GM21381 (cell line): ENCODE measurements around the gene DMD.
A peak's percentile ranks its signal among the peaks of the same experiment; 100 is the strongest.

Source experiments
- ATAC-seq: cut with Tn5 transposase; IDR thresholded peaks from one replicate; pipeline ENCODE4 v1.9.1; 2021; ENCODE audit warnings: mild to moderate bottlenecking, moderate library complexity; ENCODE audit not compliant: unreplicated experiment

The DMD gene

DNA sequence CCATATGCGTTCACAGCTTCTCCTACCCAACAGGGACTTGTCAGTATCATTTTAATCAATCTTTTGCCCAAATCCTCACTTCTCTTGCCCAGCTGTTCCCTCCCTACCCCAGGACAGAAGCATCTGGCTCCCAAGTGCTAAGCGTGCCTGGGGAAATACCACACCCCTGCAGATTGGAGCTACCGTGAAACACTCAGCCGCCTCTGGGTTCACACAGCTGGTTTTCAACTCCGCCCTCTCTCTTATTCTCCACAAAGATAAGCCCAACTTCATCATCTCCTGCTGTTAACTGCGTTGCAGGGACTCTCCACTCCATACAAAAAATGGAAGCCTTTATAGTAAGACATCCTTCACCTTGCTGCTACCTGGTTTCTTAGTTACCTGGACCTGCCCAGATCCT, 1992.2 kb downstream of the DMD start:
- no peak for ATAC-seq

DNA sequence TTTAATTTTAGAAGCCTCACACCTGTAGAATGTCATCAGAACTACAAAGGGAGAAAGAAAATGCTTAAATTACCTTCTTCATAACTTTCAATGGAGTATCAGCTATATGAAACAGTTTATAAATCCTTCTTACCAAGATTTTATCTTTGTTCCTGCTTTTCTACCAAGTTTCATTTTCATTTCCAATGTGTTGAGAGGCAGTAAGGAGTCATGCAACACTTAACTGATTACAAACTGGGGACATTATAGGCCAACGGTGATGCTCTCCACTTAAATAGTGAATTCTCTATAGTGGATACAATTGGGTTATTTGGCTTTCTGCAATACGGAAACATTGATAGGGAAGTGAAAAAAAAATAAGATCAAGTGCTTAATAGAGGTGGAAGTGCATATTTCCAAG, 1994.3 kb downstream of the DMD start:
- no peak for ATAC-seq

DNA sequence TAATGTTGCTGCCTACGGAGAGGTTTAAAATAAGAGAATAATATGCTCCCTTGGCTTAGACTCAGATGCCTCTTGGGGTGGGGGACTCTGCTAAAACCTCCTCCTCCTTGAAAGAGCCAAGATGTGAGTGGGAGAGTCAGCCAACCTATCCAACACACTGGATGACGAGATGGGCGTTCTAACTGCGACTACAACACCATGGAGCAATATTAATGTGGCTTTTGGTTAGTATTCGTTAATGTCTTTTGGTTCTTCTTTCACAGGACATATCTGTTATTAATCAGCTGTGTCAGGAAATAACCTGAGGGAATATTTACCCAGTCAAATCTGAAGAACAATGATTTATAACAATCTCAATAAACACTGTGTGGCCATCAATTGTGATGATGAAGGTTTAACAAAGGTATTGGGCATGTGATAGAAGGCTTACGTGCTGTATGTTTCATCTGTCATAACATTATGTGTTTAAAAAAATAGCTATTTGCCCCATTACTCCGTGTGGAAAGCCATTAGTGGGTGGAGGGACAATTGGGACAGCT, 1996.0 kb downstream of the DMD start:
- ATAC-seq = no peak

DNA sequence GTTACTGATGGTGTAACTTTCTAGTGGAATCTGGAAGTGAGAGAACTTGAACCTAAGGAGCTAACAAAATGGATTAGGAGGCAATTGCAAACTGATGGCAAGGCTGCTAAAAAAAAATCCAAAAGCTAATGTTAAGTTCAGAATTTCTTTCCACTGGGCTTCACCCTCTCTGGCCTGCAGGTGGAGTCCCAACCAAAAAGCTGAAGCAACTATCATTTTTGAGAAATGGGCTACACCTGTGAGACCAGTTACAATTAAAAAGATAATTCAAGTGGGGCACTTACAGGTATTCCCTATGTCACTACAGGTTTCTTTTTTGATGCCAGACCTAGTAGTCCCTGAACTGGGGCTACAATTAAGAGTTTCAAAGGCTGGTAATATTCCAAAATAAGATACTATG, 1997.4 kb downstream of the DMD start:
- no peak for ATAC-seq

DNA sequence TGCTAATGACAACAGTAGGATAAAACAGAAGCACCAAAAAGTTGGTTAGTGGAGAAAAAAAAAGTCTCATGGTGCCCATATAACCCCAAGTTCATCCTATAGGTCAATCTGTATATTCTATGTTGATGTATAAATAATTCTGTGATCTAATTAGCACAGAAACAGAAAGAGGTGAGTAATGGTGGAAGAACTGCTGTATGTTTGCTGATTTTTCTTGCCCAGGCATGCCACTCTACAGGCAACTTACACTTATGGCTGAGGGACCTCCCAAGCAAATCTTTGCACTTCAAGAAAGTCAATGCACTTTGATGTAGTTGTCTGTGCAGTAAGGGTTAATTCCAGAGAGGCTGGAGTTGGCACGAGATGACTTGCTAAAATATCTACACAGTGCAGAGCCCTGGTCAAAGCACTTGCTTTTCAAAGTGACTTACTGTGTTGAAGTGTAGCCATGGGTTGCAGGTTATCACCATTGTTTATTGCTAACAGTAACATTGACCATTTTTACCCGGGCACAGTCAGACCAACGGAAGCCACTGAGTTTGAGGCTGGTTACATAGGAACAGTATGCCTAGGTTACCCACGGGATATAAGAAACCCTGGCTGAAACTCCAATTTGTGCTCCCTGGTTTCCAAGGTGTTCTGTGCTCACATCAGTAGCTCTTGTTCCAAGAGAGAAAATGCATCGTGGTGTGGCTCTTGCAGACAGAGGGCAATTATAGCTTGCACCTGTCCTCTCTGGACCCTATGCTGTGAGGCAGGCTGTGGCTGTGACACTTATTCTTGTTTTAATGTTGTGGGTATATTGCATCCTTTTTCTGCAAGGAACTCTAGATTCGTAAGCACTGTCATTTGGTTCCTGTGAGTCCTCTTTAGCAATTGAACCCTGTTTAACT, 1998.2 kb downstream of the DMD start:
- no peak for ATAC-seq

DNA sequence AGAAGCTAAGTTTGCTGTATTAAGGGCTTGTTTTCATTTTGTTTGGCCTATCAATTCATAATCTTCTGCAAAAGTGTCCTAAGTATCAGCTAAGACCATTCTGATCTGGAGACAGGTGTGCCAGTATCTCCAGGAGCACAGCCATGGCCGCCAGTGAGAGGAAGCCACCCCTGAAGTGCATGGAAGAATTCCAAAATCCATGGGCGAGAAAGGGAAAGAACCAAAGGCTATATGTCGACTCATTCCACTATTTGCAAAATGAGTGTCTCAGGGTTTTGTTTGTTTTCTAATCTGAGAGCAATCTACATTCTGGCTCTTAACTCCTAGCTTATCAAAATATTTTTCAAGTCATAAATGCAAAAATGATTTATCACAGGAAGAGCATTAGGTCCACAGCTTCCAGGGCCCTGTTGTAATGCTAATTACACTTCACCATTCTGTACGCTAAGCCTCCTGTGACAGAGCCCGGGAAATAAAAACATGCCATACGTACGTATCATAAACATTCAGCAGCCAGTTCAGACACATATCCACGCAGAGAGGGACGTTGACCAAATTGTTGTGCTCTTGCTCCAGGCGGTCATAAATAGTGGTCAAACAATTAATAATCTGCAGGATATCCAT, 2002.2 kb downstream of the DMD start:
- no peak for ATAC-seq

DNA sequence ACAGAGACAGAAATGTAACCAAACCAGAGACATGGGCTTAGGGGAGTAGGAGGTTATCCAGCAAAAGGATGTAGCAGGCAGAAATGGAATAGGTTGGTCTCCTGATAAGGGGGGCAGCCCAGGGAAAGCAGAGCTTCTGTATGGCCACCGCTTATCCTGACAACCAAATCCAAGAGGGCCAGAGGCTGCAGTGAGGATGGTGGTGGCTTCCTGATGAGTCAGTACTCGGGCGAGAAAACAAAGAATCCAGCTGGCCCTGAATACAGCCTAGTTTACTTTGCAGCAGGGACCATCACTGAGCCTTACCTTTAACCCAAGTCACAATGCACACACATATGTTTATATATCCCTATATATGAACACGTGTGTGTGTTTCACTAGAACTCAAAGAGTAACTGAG, 2009.8 kb downstream of the DMD start:
- ATAC-seq = no peak

DNA sequence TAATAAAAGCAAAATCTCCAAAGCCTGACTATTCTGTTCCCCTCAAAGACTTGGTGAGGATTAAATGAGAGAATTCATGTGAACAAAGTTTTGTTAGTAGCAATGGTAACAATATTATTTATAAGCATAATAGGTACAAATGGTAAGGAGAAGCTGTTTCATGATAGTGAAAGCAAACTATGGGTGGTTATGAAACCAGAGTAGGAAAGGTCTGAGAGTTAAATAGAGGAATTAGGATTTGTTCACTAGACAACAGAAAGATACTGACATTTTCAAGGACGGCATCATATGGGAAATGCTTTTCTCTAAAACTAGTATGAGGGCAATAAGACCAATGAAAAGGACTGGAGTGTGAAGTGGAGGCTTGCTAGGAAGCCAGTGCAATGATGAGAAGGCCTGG, 2010.9 kb downstream of the DMD start:
- ATAC-seq = no peak

DNA sequence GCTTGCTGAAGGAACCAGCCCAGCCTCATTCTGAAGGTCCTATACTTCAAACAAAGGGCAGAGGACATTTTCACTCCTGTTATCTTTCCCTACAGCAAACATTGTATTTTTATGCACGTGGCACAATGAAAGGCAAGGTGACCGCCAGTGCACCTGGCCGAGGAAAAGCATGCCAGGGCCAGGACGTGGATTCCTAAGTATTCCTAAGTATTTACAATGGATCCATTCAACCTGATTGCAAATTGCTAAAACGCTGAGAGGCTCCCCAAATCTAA, 2011.6 kb downstream of the DMD start:
- ATAC-seq = no peak

DNA sequence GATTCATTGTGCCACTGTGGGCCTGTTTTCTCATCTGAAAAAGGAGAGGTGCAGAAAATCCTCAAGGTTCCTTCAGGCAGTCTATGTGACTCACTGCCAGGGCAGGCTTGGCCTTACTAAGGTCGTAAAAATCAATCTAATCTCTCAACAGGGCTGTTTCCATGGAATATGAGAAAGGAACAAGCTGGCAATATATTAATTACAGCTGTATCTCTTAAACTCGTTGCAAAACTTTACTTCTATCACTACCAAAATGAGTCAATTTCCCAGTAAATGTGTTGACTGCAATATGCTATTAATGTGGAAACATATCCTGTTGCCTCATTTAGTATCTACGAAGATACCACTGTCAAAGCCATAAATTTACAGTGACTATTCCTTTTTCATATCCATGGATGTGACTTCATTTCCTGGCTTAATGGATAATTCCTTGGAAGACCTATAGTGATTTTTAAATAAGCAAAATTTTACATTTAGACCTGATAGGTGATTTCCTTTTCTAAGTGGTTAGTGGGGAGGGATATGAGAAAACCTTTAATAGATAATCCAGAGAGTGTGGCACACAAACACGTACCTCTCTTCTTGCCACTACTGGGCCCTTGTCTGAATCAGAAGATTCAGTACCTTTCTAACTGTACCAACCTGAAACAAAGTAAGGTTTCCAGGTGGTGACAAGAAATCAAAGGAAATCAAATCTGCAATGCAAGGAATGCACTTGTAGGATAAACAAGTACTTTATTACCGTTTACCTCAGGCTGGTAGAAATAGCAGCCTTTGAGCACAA, 2012.1 kb downstream of the DMD start:
- ATAC-seq = no peak

DNA sequence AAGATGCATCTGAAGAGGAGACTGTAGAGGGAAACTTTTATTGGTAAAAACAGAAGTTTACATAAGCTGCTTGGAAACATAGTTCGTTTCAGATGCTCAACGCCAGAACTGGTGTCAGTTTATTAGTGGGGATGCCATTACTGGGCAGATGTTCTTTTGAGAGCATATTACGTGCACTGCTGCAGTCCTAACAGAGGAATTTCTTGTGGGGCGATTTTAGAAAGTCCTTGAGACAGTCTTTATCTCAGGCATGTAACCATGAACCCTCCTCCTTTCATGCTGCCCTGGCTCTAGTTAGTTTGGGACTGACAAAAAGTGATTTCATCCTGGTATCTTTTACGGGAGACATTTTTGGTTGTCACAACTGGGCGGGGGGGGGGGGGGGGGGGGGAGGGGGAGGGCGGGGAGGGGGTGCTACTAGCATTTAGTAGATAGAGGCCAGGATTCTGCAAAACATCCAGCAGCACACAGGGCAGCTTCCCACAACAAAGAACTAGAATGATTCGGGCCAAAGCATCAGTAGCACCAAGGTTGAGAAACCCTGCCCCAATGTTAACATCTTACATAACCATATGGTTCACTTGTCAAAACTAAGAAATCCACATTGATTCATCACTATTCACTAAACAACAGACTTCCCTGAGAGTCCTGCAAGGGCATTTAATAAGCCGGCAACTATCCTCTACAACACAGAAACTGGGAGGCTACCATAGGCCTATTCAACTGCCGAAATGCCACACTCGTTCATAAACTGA, 2021.0 kb downstream of the DMD start:
- ATAC-seq = no peak

DNA sequence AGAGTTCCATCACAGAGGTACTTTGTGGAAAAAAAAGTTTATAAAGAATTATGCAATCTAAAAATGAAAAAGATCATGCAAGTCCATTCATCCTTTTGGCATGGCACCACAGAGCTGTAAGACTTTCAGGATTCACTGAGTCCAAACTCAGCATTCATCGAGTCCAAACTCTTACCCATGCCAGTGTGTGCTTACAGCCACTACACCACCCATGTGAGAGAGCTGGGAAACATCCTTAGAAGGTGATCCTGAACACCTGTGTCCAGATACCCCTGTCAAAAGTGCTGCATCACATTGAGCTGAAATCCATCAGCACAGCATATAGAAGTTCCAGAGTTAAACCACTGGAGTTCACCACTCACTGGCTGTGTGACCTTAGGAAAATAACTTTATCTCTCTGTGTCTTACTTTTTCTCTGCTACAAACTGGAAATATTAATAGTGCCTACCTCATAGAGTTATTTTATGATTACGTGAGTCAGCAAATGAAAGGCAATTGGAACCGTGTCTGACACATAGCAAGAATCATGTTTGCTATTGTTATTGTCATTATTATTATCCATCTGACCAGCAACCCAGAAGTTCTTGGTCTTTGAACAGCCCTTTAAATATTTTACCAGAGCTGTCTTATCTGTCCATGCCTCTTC, 2024.5 kb downstream of the DMD start:
- no peak for ATAC-seq

DNA sequence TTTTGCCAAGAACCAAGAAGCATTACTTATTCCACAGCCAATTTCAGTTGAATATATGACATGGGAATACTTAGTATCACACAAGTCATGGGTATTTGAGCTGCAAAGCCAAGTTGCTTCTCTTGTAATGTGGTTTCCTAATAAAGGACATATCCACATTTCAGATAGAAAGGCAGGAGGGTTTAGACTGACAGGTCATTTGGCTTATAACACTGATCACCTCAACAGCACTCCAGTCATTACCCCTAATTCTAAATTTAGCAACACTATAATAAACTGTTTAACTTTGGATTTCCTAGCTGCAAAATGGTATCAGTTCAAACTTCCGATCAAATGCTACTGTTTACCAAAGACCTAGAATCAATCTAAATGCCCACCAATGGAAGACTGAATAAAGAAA, 2025.5 kb downstream of the DMD start:
- ATAC-seq = no peak

DNA sequence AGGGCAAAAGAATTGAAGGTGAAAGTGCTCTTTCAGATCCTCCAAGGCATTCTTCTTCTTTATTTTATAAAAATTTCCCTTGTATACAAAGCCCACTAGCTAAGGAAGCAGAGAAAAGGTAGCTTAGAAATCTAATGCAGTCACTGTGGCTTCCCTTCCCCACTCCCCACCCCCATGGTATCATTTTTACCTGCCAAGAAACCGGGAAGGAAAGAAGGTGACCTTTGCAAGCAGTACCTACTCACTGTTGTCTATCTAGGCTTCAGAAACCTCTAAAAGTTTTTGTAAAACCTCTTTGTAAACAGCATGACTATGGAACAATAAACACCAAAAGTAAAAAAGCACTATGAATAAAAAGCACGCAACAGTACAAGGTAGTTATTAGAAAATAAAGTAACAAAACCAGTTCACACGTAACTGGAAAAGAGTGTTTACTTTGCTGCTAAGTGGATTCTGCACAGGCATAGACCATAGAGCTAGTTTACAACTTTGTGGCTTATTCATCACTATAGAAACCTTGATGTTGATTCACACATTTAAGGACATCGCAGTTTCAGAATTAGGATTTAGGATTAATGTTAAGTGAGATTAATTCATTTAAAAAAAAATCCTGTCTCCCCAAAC, 2029.9 kb downstream of the DMD start:
- ATAC-seq = no peak

DNA sequence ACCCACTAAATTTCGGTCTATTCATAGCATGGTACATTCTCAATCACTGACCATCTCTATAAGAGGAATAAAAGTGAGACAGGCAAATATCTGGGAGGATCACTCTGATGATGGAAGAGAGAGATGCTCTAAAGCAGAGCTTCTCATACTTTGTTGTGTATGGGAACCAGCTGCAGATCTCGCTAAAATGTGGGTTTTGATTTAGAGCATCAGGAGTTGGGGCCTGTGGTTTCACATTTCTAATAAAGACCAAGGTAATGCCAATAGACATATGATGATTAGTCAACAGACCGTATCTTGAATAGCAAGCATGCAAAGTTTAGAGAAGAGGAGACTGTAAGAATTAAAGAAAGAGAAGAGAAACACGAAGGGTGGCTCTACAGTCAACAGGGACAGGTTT, 2032.1 kb downstream of the DMD start:
- no peak for ATAC-seq

DNA sequence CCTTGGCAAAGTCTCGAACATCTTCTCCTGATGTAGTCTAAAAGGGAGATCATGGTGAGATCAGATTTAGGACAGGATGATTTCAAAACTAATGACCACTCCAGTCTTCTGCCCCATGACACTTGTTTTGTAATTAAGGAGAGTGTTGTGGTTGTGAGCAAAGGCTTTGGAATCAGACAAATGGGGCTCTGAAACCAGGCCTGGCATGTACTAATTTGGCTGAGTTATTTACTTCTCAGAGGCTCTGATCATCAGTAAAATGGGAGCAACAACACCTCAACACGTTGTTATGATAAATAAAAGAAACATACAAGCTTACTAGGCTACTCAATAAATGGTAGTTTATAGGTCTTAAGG, 2032.6 kb downstream of the DMD start:
- ATAC-seq = no peak

DNA sequence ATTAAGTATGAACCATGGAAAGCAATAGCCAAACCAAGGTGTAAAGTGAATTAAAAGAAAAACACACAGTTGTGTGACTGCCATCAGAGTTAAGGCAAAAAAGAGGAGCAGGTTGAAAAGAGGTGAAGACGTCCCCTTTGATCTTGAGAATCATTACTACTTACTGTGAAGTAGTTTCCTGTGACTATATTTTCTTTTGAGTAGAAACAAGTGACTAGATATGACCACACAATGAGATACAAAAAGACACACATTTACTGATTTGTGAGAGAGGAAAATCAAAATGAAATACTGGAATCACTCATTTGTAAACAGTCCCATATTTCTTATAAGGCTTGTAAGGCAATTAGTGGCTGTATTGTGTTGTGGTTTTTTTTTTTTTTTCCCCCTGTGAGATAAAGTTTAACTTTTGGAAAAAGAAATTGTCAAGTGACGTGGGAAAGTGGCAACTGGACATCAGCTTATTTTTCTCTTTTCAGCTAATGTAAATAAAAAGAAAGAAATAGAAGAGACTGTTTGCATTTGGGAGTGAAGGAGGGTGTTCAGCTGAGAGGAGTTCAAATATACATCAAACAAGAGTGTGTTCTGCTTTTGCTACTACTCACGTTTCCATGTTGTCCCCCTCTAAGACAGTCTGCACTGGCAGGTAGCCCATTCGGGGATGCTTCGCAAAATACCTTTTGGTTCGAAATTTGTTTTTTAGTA, 2033.1 kb downstream of the DMD start:
- peak; percentile 68 for ATAC-seq

DNA sequence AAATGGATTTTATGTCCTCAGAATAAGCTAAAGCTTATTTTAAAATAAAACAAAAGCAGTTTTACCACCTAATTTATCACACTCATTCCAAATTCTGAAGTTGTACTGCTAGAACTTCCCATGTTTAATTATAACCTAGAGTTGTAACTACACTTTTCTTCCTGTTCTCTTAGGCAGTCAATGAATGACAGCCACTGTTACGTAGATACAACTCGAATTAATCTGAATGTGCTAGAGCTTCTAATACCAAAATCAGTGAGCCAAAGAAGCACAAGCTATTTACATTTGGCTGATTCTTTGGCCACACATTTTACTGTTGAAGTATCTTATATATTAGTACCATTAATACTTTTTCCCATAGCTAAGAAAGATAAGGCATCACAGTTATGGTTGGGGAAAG, 2040.6 kb downstream of the DMD start:
- no peak for ATAC-seq

DNA sequence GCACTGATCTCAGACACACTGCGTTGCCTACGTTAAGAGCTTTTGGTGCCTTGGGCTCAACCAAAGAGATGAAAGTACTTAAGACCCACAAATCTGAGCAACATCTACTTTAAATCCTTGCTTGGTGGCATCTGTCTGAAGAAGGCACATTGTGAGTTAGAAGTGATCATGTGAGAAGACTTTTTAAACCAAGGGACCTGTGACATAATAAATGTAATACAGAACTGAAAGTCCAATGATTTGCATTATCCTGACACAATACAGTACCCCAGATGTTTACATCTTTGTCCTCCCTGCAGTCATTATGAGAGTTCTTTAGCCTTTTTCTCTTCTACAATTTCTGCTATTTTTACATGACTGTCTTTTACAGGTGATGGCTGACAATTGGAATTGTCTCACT, 2042.8 kb downstream of the DMD start:
- peak; percentile 100 for ATAC-seq

DNA sequence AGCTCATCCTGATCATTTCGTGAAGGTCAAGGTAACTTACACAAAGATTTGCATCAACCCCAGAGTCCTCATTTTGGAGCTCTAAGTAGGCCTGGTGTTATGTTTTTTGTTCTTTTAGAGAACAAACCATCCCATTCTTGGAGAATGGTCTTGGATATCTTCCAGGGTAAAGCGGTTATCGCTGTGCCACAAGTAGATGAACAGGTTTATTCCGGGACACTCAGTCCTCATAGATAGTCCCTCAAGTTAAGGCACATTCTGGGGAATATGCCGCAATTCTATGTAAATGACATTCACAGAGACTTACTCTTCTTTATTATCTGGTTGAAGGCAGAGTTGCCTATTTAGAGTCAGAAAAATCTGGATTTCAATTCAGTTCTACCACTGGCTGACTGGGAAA, 2044.5 kb downstream of the DMD start:
- no peak for ATAC-seq
